ENCODE measurements around the gene SLCO1B3.

DNA sequence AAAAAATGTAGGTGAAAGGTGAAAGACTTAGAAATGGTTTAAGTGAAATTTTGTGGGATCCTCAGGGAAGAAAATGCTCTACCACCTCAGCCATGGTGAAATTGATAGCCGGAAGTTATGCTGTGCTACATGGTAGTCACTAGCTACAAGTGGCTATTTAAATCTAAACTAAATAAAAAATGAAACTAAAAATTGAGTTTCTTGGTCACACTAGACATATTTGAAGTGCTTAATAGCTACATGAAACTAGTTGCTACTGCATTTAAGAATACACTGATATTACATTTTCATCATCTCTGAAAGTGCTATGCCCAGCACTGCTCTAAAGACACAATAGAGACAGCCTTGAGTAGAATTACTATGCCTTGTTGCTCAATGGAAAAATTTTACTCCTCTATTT is 10.3 kb upstream of the SLCO1B3 start:
- TF ChIP-seq, protein P1, sequence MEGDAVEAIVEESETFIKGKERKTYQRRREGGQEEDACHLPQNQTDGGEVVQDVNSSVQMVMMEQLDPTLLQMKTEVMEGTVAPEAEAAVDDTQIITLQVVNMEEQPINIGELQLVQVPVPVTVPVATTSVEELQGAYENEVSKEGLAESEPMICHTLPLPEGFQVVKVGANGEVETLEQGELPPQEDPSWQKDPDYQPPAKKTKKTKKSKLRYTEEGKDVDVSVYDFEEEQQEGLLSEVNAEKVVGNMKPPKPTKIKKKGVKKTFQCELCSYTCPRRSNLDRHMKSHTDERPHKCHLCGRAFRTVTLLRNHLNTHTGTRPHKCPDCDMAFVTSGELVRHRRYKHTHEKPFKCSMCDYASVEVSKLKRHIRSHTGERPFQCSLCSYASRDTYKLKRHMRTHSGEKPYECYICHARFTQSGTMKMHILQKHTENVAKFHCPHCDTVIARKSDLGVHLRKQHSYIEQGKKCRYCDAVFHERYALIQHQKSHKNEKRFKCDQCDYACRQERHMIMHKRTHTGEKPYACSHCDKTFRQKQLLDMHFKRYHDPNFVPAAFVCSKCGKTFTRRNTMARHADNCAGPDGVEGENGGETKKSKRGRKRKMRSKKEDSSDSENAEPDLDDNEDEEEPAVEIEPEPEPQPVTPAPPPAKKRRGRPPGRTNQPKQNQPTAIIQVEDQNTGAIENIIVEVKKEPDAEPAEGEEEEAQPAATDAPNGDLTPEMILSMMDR (IDR thresholded peaks at IDR 0.05; ENCODE audit: low read depth, low read length) = no peak
- TF ChIP-seq EZH2phosphoT487 (IDR thresholded peaks at IDR 0.05; ENCODE audit: low read depth) = no peak
